ENCODE measurements around the gene ESCO1. TPM values are rescaled to one million over a fixed set of nuclear protein-coding genes. Genes with fewer than 3 reads are reported as not detected.

Gene ESCO1
- total RNA-seq, 1 donor from 2014 or later: 14.3 TPM

DNA sequence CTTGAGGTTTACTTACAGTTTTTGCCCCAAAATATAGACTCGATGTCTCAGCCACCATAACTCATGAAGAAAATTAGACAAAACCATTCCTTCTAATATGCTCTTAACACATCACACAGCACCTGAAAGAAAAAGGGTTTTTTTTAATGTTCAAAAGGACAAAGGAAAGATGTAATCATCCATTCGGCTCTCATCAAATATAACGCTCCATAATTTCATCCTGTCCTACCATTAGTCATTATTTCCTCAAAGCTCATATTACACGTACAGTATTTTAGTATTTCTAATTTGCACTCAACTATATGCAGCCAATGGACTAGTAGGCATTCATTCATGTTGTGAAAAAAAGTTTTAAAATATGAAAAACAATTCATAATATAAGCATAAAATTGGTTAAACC, 24.8 kb downstream of the ESCO1 start:
- Mint-ChIP-seq H3K4me1 (ENCODE audit: low read depth, unreplicated experiment) (no peaks in the 10 kb centered on the region), H3K9me3 (ENCODE audit: unreplicated experiment) (no peaks in the 10 kb centered on the region), H3K36me3 (ENCODE audit: unreplicated experiment) (no peaks in the 10 kb centered on the region), H3K27ac (ENCODE audit: unreplicated experiment) (no peak overlapping the region), H3K4me3 (ENCODE audit: unreplicated experiment) (no peak overlapping the region), H3K27me3 (ENCODE audit: unreplicated experiment) (no peaks in the 10 kb centered on the region)
- TF ChIP-seq, protein P1, sequence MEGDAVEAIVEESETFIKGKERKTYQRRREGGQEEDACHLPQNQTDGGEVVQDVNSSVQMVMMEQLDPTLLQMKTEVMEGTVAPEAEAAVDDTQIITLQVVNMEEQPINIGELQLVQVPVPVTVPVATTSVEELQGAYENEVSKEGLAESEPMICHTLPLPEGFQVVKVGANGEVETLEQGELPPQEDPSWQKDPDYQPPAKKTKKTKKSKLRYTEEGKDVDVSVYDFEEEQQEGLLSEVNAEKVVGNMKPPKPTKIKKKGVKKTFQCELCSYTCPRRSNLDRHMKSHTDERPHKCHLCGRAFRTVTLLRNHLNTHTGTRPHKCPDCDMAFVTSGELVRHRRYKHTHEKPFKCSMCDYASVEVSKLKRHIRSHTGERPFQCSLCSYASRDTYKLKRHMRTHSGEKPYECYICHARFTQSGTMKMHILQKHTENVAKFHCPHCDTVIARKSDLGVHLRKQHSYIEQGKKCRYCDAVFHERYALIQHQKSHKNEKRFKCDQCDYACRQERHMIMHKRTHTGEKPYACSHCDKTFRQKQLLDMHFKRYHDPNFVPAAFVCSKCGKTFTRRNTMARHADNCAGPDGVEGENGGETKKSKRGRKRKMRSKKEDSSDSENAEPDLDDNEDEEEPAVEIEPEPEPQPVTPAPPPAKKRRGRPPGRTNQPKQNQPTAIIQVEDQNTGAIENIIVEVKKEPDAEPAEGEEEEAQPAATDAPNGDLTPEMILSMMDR (IDR thresholded peaks at IDR 0.05; ENCODE audit: partially characterized antibody, unreplicated experiment): no peak
- DNase-seq: no peak

DNA sequence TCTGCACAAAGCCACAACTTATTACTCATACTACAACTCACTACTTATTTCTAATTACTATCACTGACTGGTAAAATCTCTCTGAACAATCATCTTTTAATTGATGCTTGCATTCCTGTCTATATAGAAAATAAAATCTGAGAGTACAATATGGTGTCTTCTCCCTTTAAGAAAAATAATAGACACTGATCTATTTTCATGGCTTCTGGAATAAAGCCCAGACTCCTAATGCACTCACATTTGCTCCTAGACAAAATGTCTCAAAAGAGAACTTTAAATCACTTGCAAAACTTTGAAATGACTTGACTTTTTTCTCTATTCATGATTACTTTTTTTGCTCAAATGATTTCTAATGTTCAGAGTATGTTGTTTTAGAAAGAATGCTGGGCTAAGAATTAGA, 28.7 kb downstream of the ESCO1 start:
- no peaks in the 10 kb centered on the region for H3K9me3 Mint-ChIP-seq (ENCODE audit: unreplicated experiment)
- H3K27ac Mint-ChIP-seq (ENCODE audit: unreplicated experiment): no peak overlapping the region
- TF ChIP-seq, protein P1 (IDR thresholded peaks at IDR 0.05; ENCODE audit: partially characterized antibody, unreplicated experiment): no peak
- no peaks in the 10 kb centered on the region for H3K27me3 Mint-ChIP-seq (ENCODE audit: unreplicated experiment)
- H3K4me3 Mint-ChIP-seq (ENCODE audit: unreplicated experiment): no peak overlapping the region
- H3K36me3 Mint-ChIP-seq (ENCODE audit: unreplicated experiment): no peaks in the 10 kb centered on the region
- no peak for DNase-seq
- H3K4me1 Mint-ChIP-seq (ENCODE audit: low read depth, unreplicated experiment): no peaks in the 10 kb centered on the region

- H3K27me3 Mint-ChIP-seq (ENCODE audit: unreplicated experiment): no peaks in the 10 kb centered on the region
- no peaks in the 10 kb centered on the region for H3K4me1 Mint-ChIP-seq (ENCODE audit: low read depth, unreplicated experiment)
- no peak for DNase-seq
- no peak overlapping the region for H3K27ac Mint-ChIP-seq (ENCODE audit: unreplicated experiment)
- H3K36me3 Mint-ChIP-seq (ENCODE audit: unreplicated experiment): no peaks in the 10 kb centered on the region
- no peak overlapping the region for H3K4me3 Mint-ChIP-seq (ENCODE audit: unreplicated experiment)
- no peaks in the 10 kb centered on the region for H3K9me3 Mint-ChIP-seq (ENCODE audit: unreplicated experiment)
- TF ChIP-seq, protein P1 (IDR thresholded peaks at IDR 0.05; ENCODE audit: partially characterized antibody, unreplicated experiment): no peak
Measured at GRCh38 chr18:21559195-21559594, 41.3 kb downstream of the ESCO1 start.

GRCh38 chr18:21557607-21558253, 42.8 kb downstream of the ESCO1 start:
- no peaks in the 10 kb centered on the region for H3K9me3 Mint-ChIP-seq (ENCODE audit: unreplicated experiment)
- TF ChIP-seq, protein P1 (IDR thresholded peaks at IDR 0.05; ENCODE audit: partially characterized antibody, unreplicated experiment): no peak
- H3K4me3 Mint-ChIP-seq (ENCODE audit: unreplicated experiment): no peak overlapping the region
- H3K4me1 Mint-ChIP-seq (ENCODE audit: low read depth, unreplicated experiment): no peaks in the 10 kb centered on the region
- no peaks in the 10 kb centered on the region for H3K36me3 Mint-ChIP-seq (ENCODE audit: unreplicated experiment)
- H3K27ac Mint-ChIP-seq (ENCODE audit: unreplicated experiment): no peak overlapping the region
- no peak for DNase-seq
- H3K27me3 Mint-ChIP-seq (ENCODE audit: unreplicated experiment): no peaks in the 10 kb centered on the region

DNA sequence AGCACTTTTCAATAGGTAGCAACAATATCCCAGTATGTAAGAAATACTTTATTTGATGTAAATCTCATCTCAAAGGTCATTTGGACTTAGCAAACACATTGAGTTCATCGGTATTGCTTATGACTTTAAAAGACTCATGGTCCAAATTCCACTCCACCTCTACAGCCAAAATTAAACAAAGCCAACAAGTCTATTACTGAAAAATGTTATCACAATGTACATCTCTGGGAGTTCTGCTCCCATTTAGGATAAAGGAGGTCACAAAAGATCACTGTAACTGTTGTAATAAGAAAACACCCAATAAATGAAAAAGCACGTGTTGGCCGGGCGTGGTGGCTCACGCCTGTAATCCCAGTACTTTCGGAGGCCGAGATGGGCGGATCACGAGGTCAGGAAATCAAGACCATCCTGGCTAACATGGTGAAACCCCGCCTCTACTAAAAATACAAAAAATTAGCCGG, 50.0 kb downstream of the ESCO1 start:
- no peaks in the 10 kb centered on the region for H3K36me3 Mint-ChIP-seq (ENCODE audit: unreplicated experiment)
- H3K27ac Mint-ChIP-seq (ENCODE audit: unreplicated experiment): no peak overlapping the region
- no peak for DNase-seq
- H3K4me3 Mint-ChIP-seq (ENCODE audit: unreplicated experiment): no peak overlapping the region
- no peaks in the 10 kb centered on the region for H3K9me3 Mint-ChIP-seq (ENCODE audit: unreplicated experiment)
- no peaks in the 10 kb centered on the region for H3K4me1 Mint-ChIP-seq (ENCODE audit: low read depth, unreplicated experiment)
- H3K27me3 Mint-ChIP-seq (ENCODE audit: unreplicated experiment): no peaks in the 10 kb centered on the region
- TF ChIP-seq, protein P1 (IDR thresholded peaks at IDR 0.05; ENCODE audit: partially characterized antibody, unreplicated experiment): no peak
